Measurements from ENCODE around the gene KIF6. TPM values are rescaled to one million over a fixed set of nuclear protein-coding genes. Genes with fewer than 3 reads are reported as not detected.

The KIF6 gene
- total RNA-seq, 1 experiment from 2014 or later, result not detected

DNA sequence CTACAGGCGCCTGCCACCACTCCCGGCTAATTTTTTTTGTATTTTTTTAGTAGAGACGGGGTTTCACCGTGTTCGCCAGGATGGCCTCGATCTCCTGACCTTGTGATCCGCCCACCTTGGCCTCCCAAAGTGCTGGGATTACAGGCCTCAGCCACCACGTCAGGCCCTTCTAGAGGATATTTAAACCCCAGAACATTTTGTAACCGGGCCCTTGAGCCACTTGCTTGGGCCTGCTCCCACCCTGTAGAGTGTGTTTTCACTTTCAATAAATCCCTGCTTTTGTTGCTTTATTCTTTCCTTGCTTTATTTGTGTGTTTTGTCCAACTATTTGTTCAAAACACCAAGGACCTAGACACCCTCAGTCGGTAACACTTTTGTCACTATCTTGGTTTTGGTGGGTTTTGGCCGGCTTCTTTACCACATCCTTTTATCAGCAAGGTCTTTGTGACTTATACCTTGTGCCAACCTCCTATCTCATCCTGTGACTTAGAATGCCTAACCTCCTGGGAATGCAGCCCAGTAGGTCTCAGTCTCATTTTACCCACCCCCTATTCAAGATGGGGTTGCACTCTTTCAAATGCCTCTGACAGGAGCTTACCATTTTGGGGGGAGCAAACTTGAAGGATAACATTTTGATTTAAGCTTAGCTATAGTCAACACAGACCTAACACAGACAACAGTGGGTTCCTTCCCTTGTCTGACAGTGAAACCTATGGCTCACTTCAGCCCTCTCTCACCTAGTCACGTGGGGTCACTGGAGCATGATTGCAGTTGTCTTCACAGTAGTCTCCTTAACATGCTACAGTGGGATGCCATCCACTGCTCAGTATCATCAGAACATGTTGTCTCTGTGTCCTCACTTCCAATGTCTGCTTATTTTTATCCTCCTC, 27.9 kb upstream of the KIF6 start:
- H3K4me2 ChIP-seq (ENCODE audit: low read length), result no peak overlapping the region
- RAD21 ChIA-PET (ENCODE audit: low non-redundant PET in 1 of 2, low total read pairs in 2 of 2, uncharacterized antibody in 2 of 2, unreplicated experiment in 2 of 2), result no interaction called here
- no peaks in the 10 kb centered on the region for H3K9me2 ChIP-seq (ENCODE audit: insufficient read depth)
- no peaks in the 10 kb centered on the region for H3K9me3 ChIP-seq (ENCODE audit: control insufficient read depth in 1 of 2, insufficient read depth in 1 of 2, low read depth in 1 of 2, low read length in 2 of 2)
- H3K4me3 ChIP-seq (replicated peaks in 1 of 2; ENCODE audit: low read depth in 1 of 2, low read length in 2 of 2), result no peak overlapping the region
- BruUV-seq (replicated peaks), result no TSS peak
- ATAC-seq (no peak), DNase-seq (ENCODE audit: low read depth, low spot score) (no peak)
- H3K27me3 ChIP-seq (ENCODE audit: insufficient read depth, low read length), result peaks cover 35% of the 10 kb centered on the region
- no peaks in the 10 kb centered on the region for H4K20me1 ChIP-seq (ENCODE audit: insufficient read depth)
- no peak for TF ChIP-seq RAD21 (IDR thresholded peaks at IDR 0.05; ENCODE audit: low read depth)
- TF ChIP-seq SIN3A (IDR thresholded peaks at IDR 0.05; ENCODE audit: low read depth), result no peak
- TF ChIP-seq SP1 (IDR thresholded peaks at IDR 0.05; ENCODE audit: low read depth), result no peak
- no peak for TF ChIP-seq EZH2phosphoT487 (IDR thresholded peaks at IDR 0.05; ENCODE audit: borderline replicate concordance)
- no peak for TF ChIP-seq ZFX (IDR thresholded peaks at IDR 0.05)
- TF ChIP-seq, protein P1, sequence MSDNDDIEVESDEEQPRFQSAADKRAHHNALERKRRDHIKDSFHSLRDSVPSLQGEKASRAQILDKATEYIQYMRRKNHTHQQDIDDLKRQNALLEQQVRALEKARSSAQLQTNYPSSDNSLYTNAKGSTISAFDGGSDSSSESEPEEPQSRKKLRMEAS (IDR thresholded peaks at IDR 0.05), result no peak
- TF ChIP-seq, protein P2, sequence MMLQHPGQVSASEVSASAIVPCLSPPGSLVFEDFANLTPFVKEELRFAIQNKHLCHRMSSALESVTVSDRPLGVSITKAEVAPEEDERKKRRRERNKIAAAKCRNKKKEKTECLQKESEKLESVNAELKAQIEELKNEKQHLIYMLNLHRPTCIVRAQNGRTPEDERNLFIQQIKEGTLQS (IDR thresholded peaks at IDR 0.05), result no peak
- TF ChIP-seq EZH2 (IDR thresholded peaks at IDR 0.05), result no peak
- TF ChIP-seq FOSL1 (IDR thresholded peaks at IDR 0.05; ENCODE audit: low read depth), result no peak
- no peaks in the 10 kb centered on the region for H3K36me3 ChIP-seq (ENCODE audit: control insufficient read depth in 1 of 2, insufficient read depth in 2 of 2, low read length in 2 of 2)
- no peak overlapping the region for H2AFZ ChIP-seq (ENCODE audit: low read depth, low read length, poor library complexity, severe bottlenecking)
- H3K27ac ChIP-seq (ENCODE audit: low read depth, low read length), result no peak overlapping the region
- H3K79me2 ChIP-seq (ENCODE audit: insufficient read depth, low read length), result no peaks in the 10 kb centered on the region
- H3K4me1 ChIP-seq (ENCODE audit: control insufficient read depth in 1 of 2, insufficient read depth in 2 of 2, low read length in 2 of 2), result no peaks in the 10 kb centered on the region
- POLR2A ChIA-PET, result no interaction called here
- intact Hi-C loops (cut with micrococcal nuclease), result no loop called here
- CTCF ChIA-PET, result no interaction called here
- no peak overlapping the region for H3K9ac ChIP-seq (ENCODE audit: low read length)

DNA sequence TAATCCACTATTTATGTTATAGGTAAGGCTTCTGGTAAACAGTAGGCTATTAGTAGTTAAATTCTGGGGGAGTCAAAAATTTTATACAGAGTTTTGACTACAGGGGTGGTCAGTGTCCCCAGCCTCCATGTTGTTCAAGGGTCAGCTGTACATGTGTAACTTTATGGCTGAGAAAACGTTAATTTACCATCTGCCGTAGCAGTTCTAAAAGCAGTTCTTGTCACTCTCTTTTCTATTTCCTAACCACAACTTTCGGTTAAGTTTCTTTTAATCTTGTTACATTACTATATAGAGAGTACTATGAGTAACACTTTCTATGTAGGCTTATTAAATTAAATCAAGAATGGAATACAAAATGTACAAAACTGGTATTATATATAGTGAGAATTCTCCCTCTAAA, 21.6 kb upstream of the KIF6 start:
- intact Hi-C loops (cut with micrococcal nuclease), result no loop called here
- CTCF ChIA-PET, result no interaction called here
- TF ChIP-seq, protein P3, sequence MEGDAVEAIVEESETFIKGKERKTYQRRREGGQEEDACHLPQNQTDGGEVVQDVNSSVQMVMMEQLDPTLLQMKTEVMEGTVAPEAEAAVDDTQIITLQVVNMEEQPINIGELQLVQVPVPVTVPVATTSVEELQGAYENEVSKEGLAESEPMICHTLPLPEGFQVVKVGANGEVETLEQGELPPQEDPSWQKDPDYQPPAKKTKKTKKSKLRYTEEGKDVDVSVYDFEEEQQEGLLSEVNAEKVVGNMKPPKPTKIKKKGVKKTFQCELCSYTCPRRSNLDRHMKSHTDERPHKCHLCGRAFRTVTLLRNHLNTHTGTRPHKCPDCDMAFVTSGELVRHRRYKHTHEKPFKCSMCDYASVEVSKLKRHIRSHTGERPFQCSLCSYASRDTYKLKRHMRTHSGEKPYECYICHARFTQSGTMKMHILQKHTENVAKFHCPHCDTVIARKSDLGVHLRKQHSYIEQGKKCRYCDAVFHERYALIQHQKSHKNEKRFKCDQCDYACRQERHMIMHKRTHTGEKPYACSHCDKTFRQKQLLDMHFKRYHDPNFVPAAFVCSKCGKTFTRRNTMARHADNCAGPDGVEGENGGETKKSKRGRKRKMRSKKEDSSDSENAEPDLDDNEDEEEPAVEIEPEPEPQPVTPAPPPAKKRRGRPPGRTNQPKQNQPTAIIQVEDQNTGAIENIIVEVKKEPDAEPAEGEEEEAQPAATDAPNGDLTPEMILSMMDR (IDR thresholded peaks at IDR 0.05 in 2 of 3, conservative IDR thresholded peaks at IDR 0.05 in 1 of 3; ENCODE audit: borderline replicate concordance in 1 of 3, insufficient read depth in 1 of 3, low read depth in 2 of 3, low read length in 2 of 3), result no peak
- no peak for TF ChIP-seq SP1 (IDR thresholded peaks at IDR 0.05; ENCODE audit: low read depth)
- TF ChIP-seq POLR2A (IDR thresholded peaks at IDR 0.05; ENCODE audit: borderline replicate concordance, extremely low read depth, insufficient read depth, insufficient read length), result no peak
- no peak for TF ChIP-seq YY1 (IDR thresholded peaks at IDR 0.05; ENCODE audit: extremely low read depth, insufficient replicate concordance, low read depth, low read length)
- TF ChIP-seq, protein P2 (IDR thresholded peaks at IDR 0.05), result no peak
- TF ChIP-seq ZNF274 (IDR thresholded peaks at IDR 0.05; ENCODE audit: low read depth, low read length), result no peak
- no peak for TF ChIP-seq ZFX (IDR thresholded peaks at IDR 0.05)
- TF ChIP-seq, protein P4, sequence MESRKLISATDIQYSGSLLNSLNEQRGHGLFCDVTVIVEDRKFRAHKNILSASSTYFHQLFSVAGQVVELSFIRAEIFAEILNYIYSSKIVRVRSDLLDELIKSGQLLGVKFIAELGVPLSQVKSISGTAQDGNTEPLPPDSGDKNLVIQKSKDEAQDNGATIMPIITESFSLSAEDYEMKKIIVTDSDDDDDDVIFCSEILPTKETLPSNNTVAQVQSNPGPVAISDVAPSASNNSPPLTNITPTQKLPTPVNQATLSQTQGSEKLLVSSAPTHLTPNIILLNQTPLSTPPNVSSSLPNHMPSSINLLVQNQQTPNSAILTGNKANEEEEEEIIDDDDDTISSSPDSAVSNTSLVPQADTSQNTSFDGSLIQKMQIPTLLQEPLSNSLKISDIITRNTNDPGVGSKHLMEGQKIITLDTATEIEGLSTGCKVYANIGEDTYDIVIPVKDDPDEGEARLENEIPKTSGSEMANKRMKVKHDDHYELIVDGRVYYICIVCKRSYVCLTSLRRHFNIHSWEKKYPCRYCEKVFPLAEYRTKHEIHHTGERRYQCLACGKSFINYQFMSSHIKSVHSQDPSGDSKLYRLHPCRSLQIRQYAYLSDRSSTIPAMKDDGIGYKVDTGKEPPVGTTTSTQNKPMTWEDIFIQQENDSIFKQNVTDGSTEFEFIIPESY (IDR thresholded peaks at IDR 0.05; ENCODE audit: extremely low read depth, insufficient replicate concordance, low read length), result no peak
- no peak overlapping the region for H2AFZ ChIP-seq (ENCODE audit: low read depth, low read length, poor library complexity, severe bottlenecking)
- DNase-seq (ENCODE audit: low read depth, low spot score) (no peak), ATAC-seq (no peak)
- H3K36me3 ChIP-seq (ENCODE audit: control insufficient read depth in 1 of 2, insufficient read depth in 2 of 2, low read length in 2 of 2), result no peaks in the 10 kb centered on the region
- H3K27ac ChIP-seq (ENCODE audit: low read depth, low read length), result no peak overlapping the region
- BruUV-seq (replicated peaks), result no TSS peak
- POLR2A ChIA-PET, result no interaction called here
- no peaks in the 10 kb centered on the region for H3K4me1 ChIP-seq (ENCODE audit: control insufficient read depth in 1 of 2, insufficient read depth in 2 of 2, low read length in 2 of 2)
- no peak overlapping the region for H3K4me3 ChIP-seq (replicated peaks in 1 of 2; ENCODE audit: low read depth in 1 of 2, low read length in 2 of 2)
- H3K4me2 ChIP-seq (ENCODE audit: low read length), result no peak overlapping the region
- H3K79me2 ChIP-seq (ENCODE audit: insufficient read depth, low read length), result no peaks in the 10 kb centered on the region
- no peaks in the 10 kb centered on the region for H3K9me2 ChIP-seq (ENCODE audit: insufficient read depth)
- no peaks in the 10 kb centered on the region for H4K20me1 ChIP-seq (ENCODE audit: insufficient read depth)
- H3K9me3 ChIP-seq (ENCODE audit: control insufficient read depth in 1 of 2, insufficient read depth in 1 of 2, low read depth in 1 of 2, low read length in 2 of 2), result no peaks in the 10 kb centered on the region
- no peak overlapping the region for H3K9ac ChIP-seq (ENCODE audit: low read length)
- peaks cover 14% of the 10 kb centered on the region; the same call in 1 of the 2 replicates for H3K27me3 ChIP-seq (ENCODE audit: insufficient read depth, low read length)
- RAD21 ChIA-PET (ENCODE audit: low non-redundant PET in 1 of 2, low total read pairs in 2 of 2, uncharacterized antibody in 2 of 2, unreplicated experiment in 2 of 2), result no interaction called here
